SK-N-SH (cell line): ENCODE data around the gene STXBP6.

Experiments used
- POLR2AphosphoS5 ChIP-seq: IDR thresholded peaks from 2 replicates; pipeline ENCODE4 v1.6.1; 2012; ENCODE audit warnings: low read depth, low read length
- RFX5 ChIP-seq: IDR thresholded peaks from 2 replicates; pipeline ENCODE4 v1.6.1; 2012; ENCODE audit warnings: mild to moderate bottlenecking, improper control_type of control experiment, low read length
- TAF1 ChIP-seq: IDR thresholded peaks from 2 replicates; pipeline ENCODE4 v1.6.1; 2012; ENCODE audit warnings: low read depth, mild to moderate bottlenecking, low read length, moderate library complexity, borderline replicate concordance
- TCF12 ChIP-seq: IDR thresholded peaks from 2 replicates; pipeline ENCODE4 v1.4.0; 2012
- TF ChIP-seq, protein P1 (sequence below): fragments of 200-600 bp; sonication (generic); IDR thresholded peaks from 2 replicates; pipeline ENCODE4 v1.6.1; 2017; ENCODE audit warnings: antibody characterized with exemption, mild to moderate bottlenecking, moderate library complexity

DNA sequence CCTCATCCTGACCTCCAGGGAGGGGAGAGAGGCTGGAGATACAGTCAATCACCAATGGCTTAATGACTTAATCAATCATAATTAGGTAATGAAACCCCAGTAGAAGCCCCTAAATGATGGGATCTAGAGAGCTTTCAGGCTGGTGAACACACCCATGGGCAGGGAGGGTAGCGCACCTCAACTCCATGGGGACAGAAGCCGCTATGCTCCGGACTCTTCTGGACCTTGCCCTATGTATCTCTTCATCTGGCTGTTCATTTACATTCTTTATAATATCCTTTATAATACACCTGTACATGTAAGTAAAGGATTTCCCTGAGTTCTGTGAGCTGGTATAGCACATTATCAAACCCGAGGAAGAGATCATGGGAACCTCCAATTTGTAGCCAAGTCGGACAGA is 205.9 kb downstream of the STXBP6 start:
- no peak for TF ChIP-seq RFX5
- TF ChIP-seq, protein P1, sequence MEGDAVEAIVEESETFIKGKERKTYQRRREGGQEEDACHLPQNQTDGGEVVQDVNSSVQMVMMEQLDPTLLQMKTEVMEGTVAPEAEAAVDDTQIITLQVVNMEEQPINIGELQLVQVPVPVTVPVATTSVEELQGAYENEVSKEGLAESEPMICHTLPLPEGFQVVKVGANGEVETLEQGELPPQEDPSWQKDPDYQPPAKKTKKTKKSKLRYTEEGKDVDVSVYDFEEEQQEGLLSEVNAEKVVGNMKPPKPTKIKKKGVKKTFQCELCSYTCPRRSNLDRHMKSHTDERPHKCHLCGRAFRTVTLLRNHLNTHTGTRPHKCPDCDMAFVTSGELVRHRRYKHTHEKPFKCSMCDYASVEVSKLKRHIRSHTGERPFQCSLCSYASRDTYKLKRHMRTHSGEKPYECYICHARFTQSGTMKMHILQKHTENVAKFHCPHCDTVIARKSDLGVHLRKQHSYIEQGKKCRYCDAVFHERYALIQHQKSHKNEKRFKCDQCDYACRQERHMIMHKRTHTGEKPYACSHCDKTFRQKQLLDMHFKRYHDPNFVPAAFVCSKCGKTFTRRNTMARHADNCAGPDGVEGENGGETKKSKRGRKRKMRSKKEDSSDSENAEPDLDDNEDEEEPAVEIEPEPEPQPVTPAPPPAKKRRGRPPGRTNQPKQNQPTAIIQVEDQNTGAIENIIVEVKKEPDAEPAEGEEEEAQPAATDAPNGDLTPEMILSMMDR, result no peak
- no peak for TF ChIP-seq TCF12
- TF ChIP-seq POLR2AphosphoS5, result no peak
- TF ChIP-seq TAF1, result no peak
